H1 (cell line): ENCODE data around the gene PRKAR1B. TPM values are rescaled to one million over a fixed set of nuclear protein-coding genes. Genes with fewer than 3 reads are reported as not detected.

ENCODE experiments used
- CTCF ChIA-PET: fragments of 300-600 bp; sonication (Branson Sonifier 250); formaldehyde crosslinking; loops from one replicate; lab custom pipeline; 2021; ENCODE audit not compliant: partially characterized antibody; lab: Charles Lee
- POLR2A ChIA-PET: fragments of 300-600 bp; sonication (Branson Sonifier 250); formaldehyde crosslinking; loops from one replicate; lab custom pipeline; 2021; ENCODE audit warnings: inconsistent platforms; ENCODE audit not compliant: partially characterized antibody; lab: Charles Lee
- DNase-seq, 2 experiments: peaks; one replicate each; pipeline versions ENCODE4 v3.0.0 to v3.0.0-alpha.2; 2010 to 2022; ENCODE audit warnings: low spot score in 2 of 2, low read depth in 1 of 2, mixed read lengths in 1 of 2
- FAIRE-seq: peaks from 2 replicates; lab custom pipeline; 2011; peaks lifted over from hg19 to GRCh38; lab: Jason Lieb, UNC
- H2AFZ ChIP-seq: 2 replicates; pipeline ENCODE4 v1.8.1; 2012; ENCODE audit warnings: low read length, inconsistent platforms
- H2AK5ac ChIP-seq: 2 replicates; pipeline ENCODE4 v1.6.1; 2013; ENCODE audit warnings: low read depth, low read length
- H2BK120ac ChIP-seq: replicated peaks from 2 replicates; pipeline ENCODE3; 2013; ENCODE audit warnings: low read depth, low read length, inconsistent platforms
- H2BK12ac ChIP-seq: 2 replicates; pipeline ENCODE4 v1.6.1; 2013; ENCODE audit warnings: low read depth, low read length
- H2BK15ac ChIP-seq: 2 replicates; pipeline ENCODE4 v1.6.1; 2013; ENCODE audit warnings: low read length
- H2BK20ac ChIP-seq: 2 replicates; pipeline ENCODE4 v1.6.1; 2013; ENCODE audit warnings: low read length
- H2BK5ac ChIP-seq: 2 replicates; pipeline ENCODE4 v1.6.1; 2013; ENCODE audit warnings: low read depth, low read length
- H3K14ac ChIP-seq: 2 replicates; pipeline ENCODE4 v1.6.1; 2013; ENCODE audit warnings: inconsistent platforms; ENCODE audit not compliant: insufficient read length
- H3K18ac ChIP-seq: 2 replicates; pipeline ENCODE4 v1.6.1; 2013; ENCODE audit warnings: low read length; ENCODE audit errors: extremely low read depth
- H3K23ac ChIP-seq: 2 replicates; pipeline ENCODE4 v1.6.1; 2013; ENCODE audit warnings: inconsistent platforms; ENCODE audit not compliant: insufficient read length
- H3K23me2 ChIP-seq: 2 replicates; pipeline ENCODE4 v1.6.1; 2013; ENCODE audit warnings: low read depth, low read length
- H3K27ac ChIP-seq: 2 replicates; pipeline ENCODE4 v1.6.1; 2011; ENCODE audit warnings: low read depth, low read length, inconsistent platforms
- H3K27me3 ChIP-seq, 4 experiments: replicated peaks in 1 of 4; 1 replicate in 1 of 4; 2 replicates in 3 of 4; pipeline versions ENCODE4 v1.6.1 to v1.8.1; 2011 to 2013; ENCODE audit warnings: low read length in 3 of 4, mild to moderate bottlenecking in 3 of 4, inconsistent platforms in 2 of 4, mixed read lengths in 2 of 4, moderate library complexity in 1 of 4; ENCODE audit not compliant: control insufficient read depth in 3 of 4, insufficient read depth in 3 of 4; ENCODE audit errors: extremely low read depth in 1 of 4
- H3K36me3 ChIP-seq, 4 experiments: 2 replicates each; pipeline versions ENCODE4 v1.6.1 to v1.8.1; 2011 to 2013; ENCODE audit warnings: mild to moderate bottlenecking in 4 of 4, low read length in 3 of 4, moderate library complexity in 2 of 4, control low read depth in 1 of 4, inconsistent platforms in 1 of 4; ENCODE audit not compliant: insufficient read depth in 4 of 4, control insufficient read depth in 2 of 4
- H3K4ac ChIP-seq: replicated peaks from 2 replicates; pipeline ENCODE3; 2013; ENCODE audit warnings: low read length, low read depth, mixed read lengths, inconsistent platforms; ENCODE audit not compliant: insufficient read length
- H3K4me1 ChIP-seq, 4 experiments: replicated peaks in 1 of 4; 1 replicate in 1 of 4; 2 replicates in 3 of 4; pipeline versions ENCODE4 v1.6.1 to v1.8.1; 2011 to 2013; ENCODE audit warnings: low read length in 3 of 4, inconsistent platforms in 2 of 4, mixed read lengths in 1 of 4; ENCODE audit not compliant: insufficient read depth in 4 of 4, control insufficient read depth in 3 of 4
- H3K4me2 ChIP-seq, 2 experiments: 2 replicates each; pipeline versions ENCODE4 v1.6.1 to v1.8.1; 2011 to 2013; ENCODE audit warnings: low read depth in 2 of 2, low read length in 2 of 2, control low read depth in 1 of 2, inconsistent platforms in 1 of 2, mild to moderate bottlenecking in 1 of 2; ENCODE audit not compliant: insufficient read depth in 1 of 2
- H3K4me3 ChIP-seq, 4 experiments: fragments of 200-600, 300-600 bp in 1 of 4; sonication (generic), shearing (Covaris generic), sonication (Bioruptor Twin) in 1 of 4; 2 replicates each; pipeline versions ENCODE4 v1.5.1 to v1.8.1; 2011 to 2016; ENCODE audit warnings: low read length in 4 of 4, low read depth in 3 of 4, control low read depth in 2 of 4, inconsistent platforms in 2 of 4, mild to moderate bottlenecking in 2 of 4, mixed read lengths in 1 of 4, moderate library complexity in 1 of 4; ENCODE audit not compliant: insufficient read depth in 2 of 4; ENCODE audit errors: extremely low read depth in 1 of 4
- H3K56ac ChIP-seq: replicated peaks from 2 replicates; pipeline ENCODE3; 2013; ENCODE audit warnings: low read depth, mild to moderate bottlenecking, mixed read lengths, low read length, inconsistent platforms; ENCODE audit not compliant: insufficient read length
- H3K79me1 ChIP-seq: 2 replicates; pipeline ENCODE4 v1.6.1; 2013; ENCODE audit warnings: low read depth, low read length, control low read depth
- H3K79me2 ChIP-seq, 2 experiments: 2 replicates each; pipeline versions ENCODE4 v1.6.1 to v1.8.1; 2012 to 2013; ENCODE audit warnings: low read length in 2 of 2, mild to moderate bottlenecking in 2 of 2, inconsistent platforms in 1 of 2; ENCODE audit not compliant: insufficient read depth in 2 of 2, control insufficient read depth in 1 of 2
- H3K9ac ChIP-seq, 4 experiments: replicated peaks in 1 of 4; 1 replicate in 1 of 4; 2 replicates in 3 of 4; pipeline versions ENCODE4 v1.6.1 to v1.8.1; 2011 to 2013; ENCODE audit warnings: low read depth in 3 of 4, low read length in 3 of 4, control low read depth in 2 of 4, mild to moderate bottlenecking in 2 of 4, moderate library complexity in 2 of 4, inconsistent platforms in 1 of 4; ENCODE audit errors: extremely low read depth in 1 of 4
- H3K9me3 ChIP-seq, 2 experiments: 2 replicates each; pipeline versions ENCODE4 v1.6.1 to v1.8.1; 2012 to 2013; ENCODE audit warnings: mild to moderate bottlenecking in 2 of 2, moderate library complexity in 2 of 2, control low read depth in 1 of 2, inconsistent platforms in 1 of 2, low read depth in 1 of 2, low read length in 1 of 2, mixed read lengths in 1 of 2; ENCODE audit not compliant: insufficient read depth in 2 of 2
- H4K20me1 ChIP-seq, 2 experiments: replicated peaks in 1 of 2; 2 replicates each; pipeline versions ENCODE3 to v1.8.1; 2011 to 2013; ENCODE audit warnings: inconsistent platforms in 2 of 2, low read length in 2 of 2, mild to moderate bottlenecking in 1 of 2; ENCODE audit not compliant: insufficient read depth in 2 of 2, control insufficient read depth in 1 of 2
- H4K5ac ChIP-seq: 2 replicates; pipeline ENCODE4 v1.6.1; 2013; ENCODE audit warnings: low read length, low read depth, mixed read lengths, inconsistent platforms; ENCODE audit not compliant: insufficient read length
- H4K8ac ChIP-seq: 2 replicates; pipeline ENCODE4 v1.8.0; 2013; ENCODE audit warnings: mild to moderate bottlenecking, moderate library complexity, low read length, inconsistent platforms; ENCODE audit not compliant: insufficient read depth; ENCODE audit errors: extremely low read depth
- H4K91ac ChIP-seq: replicated peaks from 2 replicates; pipeline ENCODE3; 2013; ENCODE audit warnings: low read length, mixed read lengths, inconsistent platforms; ENCODE audit not compliant: insufficient read length
- USF2 ChIP-seq: IDR thresholded peaks from 2 replicates; pipeline ENCODE4 v1.6.1; 2011; ENCODE audit warnings: low read length, improper control_type of control experiment
- WGBS, 2 experiments: shearing (Covaris generic) in 1 of 2; methylation state at CpG; one replicate each; pipeline versions ENCODE4 v1.1.6 to v1.1.7; 2013 to 2015; ENCODE audit warnings: low lambda C conversion rate in 2 of 2, mixed read lengths in 2 of 2, inconsistent platforms in 1 of 2, low coverage in 1 of 2, missing lambda C conversion rate in 1 of 2; ENCODE audit not compliant: insufficient replicate concordance in 2 of 2, insufficient coverage in 1 of 2, insufficient read length in 1 of 2; ENCODE audit errors: extremely low coverage in 1 of 2, missing lambda C conversion rate in 1 of 2; 5-methylcytosine and 5-hydroxymethylcytosine counted together
- polyA plus RNA-seq, 7 experiments: library from polyadenylated mRNA; depleted of rRNA in 3 of 7; stranded (reverse) in 5 of 7; unstranded in 2 of 7; fragments of >200 nt in 5 of 7; fragments of 200-250 nt in 2 of 7; gene quantifications; 1 replicate in 5 of 7; 2 replicates in 1 of 7; 4 replicates in 1 of 7; pipeline versions ENCODE4 v1.2.1 to v1.2.3, GENCODE V29; 2011 to 2013; ENCODE audit warnings: missing spikeins in 2 of 7, mixed read lengths in 2 of 7
- total RNA-seq: library from RNA; stranded (reverse); fragmentation: NEBNext Ultra II Directional; extraction: Animal tissue kit (Norgen Biotek cat#: 25700); gene quantifications from 2 replicates; pipeline ENCODE4 v1.2.1, GENCODE V29; 2021

The PRKAR1B gene
- total and polyA plus RNA-seq, 2 of the 8 experiments (the other 6 are each of a cell fraction or from before 2014, with no cell fraction given), result 12.3 to 55.7 TPM

- no peaks in the 10 kb centered on the region for H3K23me2 ChIP-seq
- H3K4me2 ChIP-seq, result no peak overlapping the region
- no peaks in the 10 kb centered on the region for H3K9me3 ChIP-seq
- 97% methylated on average over 9 of the region's 17 CpGs; no CpG with 5 or more reads in 1 of the 2 experiments for WGBS, 2 experiments
- no peak overlapping the region for H4K91ac ChIP-seq
- DNase-seq (no peak), FAIRE-seq (no peak)
- CTCF ChIA-PET, result interaction anchor here (0.9 kb wide), 1 partner anchor 62 kb away, joined by 3 read pairs; no protein-coding TSS in a partner anchor
- H2BK20ac ChIP-seq, result no peak overlapping the region
- no peak overlapping the region for H3K4ac ChIP-seq
- no peak overlapping the region for H3K9ac ChIP-seq
- H3K79me1 ChIP-seq, result no peaks in the 10 kb centered on the region; the same call in none of the 2 replicates
- no peak overlapping the region for H2BK120ac ChIP-seq
- H3K79me2 ChIP-seq, result peaks cover 0 to 36% of the 10 kb centered on the region in 2 experiments; a peak in 3 of 4 replicates
- H2BK5ac ChIP-seq, result no peak overlapping the region
- H2AK5ac ChIP-seq, result no peak overlapping the region
- no peak overlapping the region for H2BK15ac ChIP-seq
- POLR2A ChIA-PET, result no interaction called here
- no peak overlapping the region for H3K14ac ChIP-seq
- no peak overlapping the region for H3K27ac ChIP-seq
- no peak overlapping the region for H2AFZ ChIP-seq
- H3K4me3 ChIP-seq, result no peak overlapping the region
- no peaks in the 10 kb centered on the region; a peak in 1 of 7 replicates for H3K27me3 ChIP-seq
- H3K56ac ChIP-seq, result no peak overlapping the region
- peaks cover 0 to 26% (median 8%) of the 10 kb centered on the region in 4 experiments; a peak in 6 of 8 replicates for H3K36me3 ChIP-seq
- H4K20me1 ChIP-seq, result peaks cover 9 to 17% of the 10 kb centered on the region in 2 experiments
- TF ChIP-seq USF2, result no peak
- H3K18ac ChIP-seq, result no peak overlapping the region
- no peak overlapping the region for H2BK12ac ChIP-seq
- no peak overlapping the region for H4K5ac ChIP-seq
- no peak overlapping the region for H3K23ac ChIP-seq
- no peak overlapping the region; the same call in 1 of the 2 replicates for H4K8ac ChIP-seq
- peaks cover 6 to 26% (median 13%) of the 10 kb centered on the region in 4 experiments for H3K4me1 ChIP-seq
These were observed 217.0 kb downstream of the PRKAR1B start for GRCh38 chr7:510131-510481.
